Activated B cell treated with CpG ODN at 0.5 μM for 24 hours (primary cell): Measurements from ENCODE around the gene VAT1L. TPM values are rescaled to one million over a fixed set of nuclear protein-coding genes. Genes with fewer than 3 reads are reported as not detected.

Experiments used
- ATAC-seq: fragments of 200-7000 bp; cut with Tn5 transposase; one replicate; pipeline ENCODE4 v1.10.0; 2021; ENCODE audit warnings: low read depth, mild to moderate bottlenecking, moderate library complexity
- CTCF ChIA-PET: fragments of 350-600 bp; sonication (Branson Sonifier 250); formaldehyde crosslinking; loops from one replicate; lab custom pipeline; 2021; ENCODE audit warnings: antibody characterized with exemption; lab: Charles Lee
- POLR2A ChIA-PET: fragments of 350-600 bp; sonication (Branson Sonifier 250); formaldehyde crosslinking; loops from one replicate; lab custom pipeline; 2021; ENCODE audit warnings: antibody characterized with exemption; lab: Charles Lee
- DNase-seq: peaks from one replicate; pipeline ENCODE4 v3.0.0; 2022
- H3K27ac Mint-ChIP-seq: one replicate; pipeline ENCODE4 v1.8.0; 2020; ENCODE audit warnings: mixed read lengths
- H3K27me3 Mint-ChIP-seq: one replicate; pipeline ENCODE4 v1.8.0; 2021; ENCODE audit warnings: mixed read lengths
- H3K36me3 Mint-ChIP-seq: one replicate; pipeline ENCODE4 v1.8.0; 2021; ENCODE audit warnings: low read depth, mixed read lengths
- H3K4me1 Mint-ChIP-seq: one replicate; pipeline ENCODE4 v1.8.0; 2021; ENCODE audit warnings: mixed read lengths
- H3K4me3 Mint-ChIP-seq: one replicate; pipeline ENCODE4 v1.8.0; 2020; ENCODE audit warnings: mild to moderate bottlenecking, mixed read lengths
- H3K9me3 Mint-ChIP-seq: one replicate; pipeline ENCODE4 v1.8.0; 2020; ENCODE audit warnings: mixed read lengths
- intact Hi-C: fragments of 100-400 bp; cut with micrococcal nuclease; formaldehyde crosslinking; loops from one replicate; pipeline ENCODE4 v1.15.1; 2024
- total RNA-seq: library from RNA; stranded (reverse); gene quantifications from 2 replicates; pipeline ENCODE4 v1.2.3, GENCODE V29; 2022
- TF ChIP-seq, protein P1 (sequence below): fragments of 200-600 bp; IDR thresholded peaks from one replicate; pipeline ENCODE4 v1.8.0; 2022; ENCODE audit warnings: antibody characterized with exemption, mild to moderate bottlenecking

VAT1L gene
- total RNA-seq, 1 donor from 2014 or later, result not detected

GRCh38 chr16:77812856-77813500 is 24.6 kb downstream of the VAT1L start:
- Mint-ChIP-seq H3K9me3 (no peaks in the 10 kb centered on the region), H3K27me3 (no peaks in the 10 kb centered on the region), H3K27ac (no peak overlapping the region), H3K4me3 (no peak overlapping the region), H3K36me3 (no peaks in the 10 kb centered on the region), H3K4me1 (no peaks in the 10 kb centered on the region)
- intact Hi-C loops, result no loop called here
- ChIA-PET CTCF (no interaction called here), POLR2A (no interaction called here)
- DNase-seq (no peak), ATAC-seq (no peak)
- TF ChIP-seq, protein P1, sequence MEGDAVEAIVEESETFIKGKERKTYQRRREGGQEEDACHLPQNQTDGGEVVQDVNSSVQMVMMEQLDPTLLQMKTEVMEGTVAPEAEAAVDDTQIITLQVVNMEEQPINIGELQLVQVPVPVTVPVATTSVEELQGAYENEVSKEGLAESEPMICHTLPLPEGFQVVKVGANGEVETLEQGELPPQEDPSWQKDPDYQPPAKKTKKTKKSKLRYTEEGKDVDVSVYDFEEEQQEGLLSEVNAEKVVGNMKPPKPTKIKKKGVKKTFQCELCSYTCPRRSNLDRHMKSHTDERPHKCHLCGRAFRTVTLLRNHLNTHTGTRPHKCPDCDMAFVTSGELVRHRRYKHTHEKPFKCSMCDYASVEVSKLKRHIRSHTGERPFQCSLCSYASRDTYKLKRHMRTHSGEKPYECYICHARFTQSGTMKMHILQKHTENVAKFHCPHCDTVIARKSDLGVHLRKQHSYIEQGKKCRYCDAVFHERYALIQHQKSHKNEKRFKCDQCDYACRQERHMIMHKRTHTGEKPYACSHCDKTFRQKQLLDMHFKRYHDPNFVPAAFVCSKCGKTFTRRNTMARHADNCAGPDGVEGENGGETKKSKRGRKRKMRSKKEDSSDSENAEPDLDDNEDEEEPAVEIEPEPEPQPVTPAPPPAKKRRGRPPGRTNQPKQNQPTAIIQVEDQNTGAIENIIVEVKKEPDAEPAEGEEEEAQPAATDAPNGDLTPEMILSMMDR, result no peak

DNA sequence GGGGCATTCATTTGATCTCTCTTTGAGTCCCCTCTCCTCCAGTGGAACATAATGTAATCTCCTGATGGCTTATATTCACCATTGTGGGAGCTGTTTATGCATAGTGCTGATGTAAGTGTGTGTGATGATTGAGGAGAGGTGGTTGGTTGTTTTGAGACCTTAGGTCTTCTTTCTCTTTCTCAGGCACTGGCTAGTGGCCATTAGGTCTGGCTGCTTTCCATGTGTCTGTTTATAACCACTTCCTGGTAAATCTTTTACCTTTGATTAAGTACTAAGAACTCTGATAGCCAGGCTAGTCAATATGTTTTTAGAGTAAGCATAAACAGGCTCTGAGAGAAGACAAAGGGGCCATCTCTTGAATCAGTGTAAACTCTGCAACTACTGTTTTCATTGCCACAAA is 27.9 kb downstream of the VAT1L start:
- intact Hi-C loops, result no loop called here
- Mint-ChIP-seq H3K4me1 (no peaks in the 10 kb centered on the region), H3K36me3 (no peaks in the 10 kb centered on the region), H3K4me3 (no peak overlapping the region), H3K9me3 (no peaks in the 10 kb centered on the region), H3K27ac (no peak overlapping the region), H3K27me3 (no peaks in the 10 kb centered on the region)
- DNase-seq (no peak), ATAC-seq (no peak)
- CTCF ChIA-PET, result no interaction called here
- TF ChIP-seq, protein P1, result no peak
- POLR2A ChIA-PET, result no interaction called here

- no peaks in the 10 kb centered on the region for H3K36me3 Mint-ChIP-seq
- peaks cover 5% of the 10 kb centered on the region for H3K27me3 Mint-ChIP-seq
- DNase-seq (no peak), ATAC-seq (no peak)
- H3K4me1 Mint-ChIP-seq, result no peaks in the 10 kb centered on the region
- H3K4me3 Mint-ChIP-seq, result no peak overlapping the region
- H3K9me3 Mint-ChIP-seq, result no peaks in the 10 kb centered on the region
- H3K27ac Mint-ChIP-seq, result no peak overlapping the region
- intact Hi-C loops, result no loop called here
- CTCF ChIA-PET, result no interaction called here
- POLR2A ChIA-PET, result no interaction called here
- TF ChIP-seq, protein P1, result no peak
These were observed 32.0 kb downstream of the VAT1L start for GRCh38 chr16:77820340-77820739.

- Mint-ChIP-seq H3K27ac (no peak overlapping the region), H3K4me3 (no peak overlapping the region), H3K9me3 (no peaks in the 10 kb centered on the region), H3K4me1 (no peaks in the 10 kb centered on the region), H3K27me3 (peaks cover 5% of the 10 kb centered on the region), H3K36me3 (no peaks in the 10 kb centered on the region)
- intact Hi-C loops, result no loop called here
- POLR2A ChIA-PET, result no interaction called here
- no peak for ATAC-seq
- DNase-seq, result no peak
- CTCF ChIA-PET, result no interaction called here
- TF ChIP-seq, protein P1, result no peak
These were observed 34.3 kb downstream of the VAT1L start for GRCh38 chr16:77822661-77823060.

- peaks cover 5% of the 10 kb centered on the region for H3K27me3 Mint-ChIP-seq
- ChIA-PET POLR2A (no interaction called here), CTCF (no interaction called here)
- TF ChIP-seq, protein P1, result no peak
- H3K9me3 Mint-ChIP-seq, result no peaks in the 10 kb centered on the region
- DNase-seq (no peak), ATAC-seq (no peak)
- intact Hi-C loops, result no loop called here
- H3K27ac Mint-ChIP-seq, result no peak overlapping the region
- no peaks in the 10 kb centered on the region for H3K36me3 Mint-ChIP-seq
- no peaks in the 10 kb centered on the region for H3K4me1 Mint-ChIP-seq
- H3K4me3 Mint-ChIP-seq, result no peak overlapping the region
These were observed 34.7 kb downstream of the VAT1L start for GRCh38 chr16:77823067-77823466.
